ENCODE measurements around the gene KIF21A.
"Not testable (repeated sequence)": the region's sequence is repeated elsewhere in the genome, so short reads cannot be mapped to it uniquely, and the experiment has no call there.

KIF21A gene

GRCh38 chr12:39443081-39443928, at the start of gene KIF21A:
KIF21A (minus strand) TSS chr12:39443120; CDS start chr12:39442970, 150 bp downstream.
- peak; percentile 90 for DNase-seq

- DNase-seq = no peak
Observed at GRCh38 chr12:39490500-39491282, 47.8 kb upstream of the KIF21A start.

- DNase-seq = no peak
Observed at GRCh38 chr12:39483597-39483996, 40.7 kb upstream of the KIF21A start.

- DNase-seq = no peak
Observed at GRCh38 chr12:39483042-39483441, 40.1 kb upstream of the KIF21A start.

- no peak for DNase-seq
Observed at GRCh38 chr12:39476894-39477293, 34.0 kb upstream of the KIF21A start.

GRCh38 chr12:39476121-39476520, 33.2 kb upstream of the KIF21A start:
- no peak for DNase-seq

GRCh38 chr12:39475136-39475535, 32.2 kb upstream of the KIF21A start:
- DNase-seq = not testable (repeated sequence)

- no peak for DNase-seq
Observed at GRCh38 chr12:39467432-39467870, 24.5 kb upstream of the KIF21A start.

- no peak for DNase-seq
Observed at GRCh38 chr12:39464976-39465695, 22.2 kb upstream of the KIF21A start.

GRCh38 chr12:39461059-39461458, 18.1 kb upstream of the KIF21A start:
- no peak for DNase-seq

- no peak for DNase-seq
Observed at GRCh38 chr12:39459027-39459434, 16.1 kb upstream of the KIF21A start.

- no peak for DNase-seq
Observed at GRCh38 chr12:39451977-39452376, 9.1 kb upstream of the KIF21A start.

GRCh38 chr12:39448038-39448437, 5.1 kb upstream of the KIF21A start:
- DNase-seq = no peak

GRCh38 chr12:39443929-39444209, 949 bp upstream of the KIF21A start:
- DNase-seq = no peak

- no peak for DNase-seq
Observed at GRCh38 chr12:39442831-39443080, 164 bp downstream of the KIF21A start.

GRCh38 chr12:39441963-39442830, 723 bp downstream of the KIF21A start:
- DNase-seq = peak; percentile 23

- no peak for DNase-seq
Observed at GRCh38 chr12:39441189-39441962, 1.5 kb downstream of the KIF21A start.

- no peak for DNase-seq
Observed at GRCh38 chr12:39440781-39441180, 2.1 kb downstream of the KIF21A start.

GRCh38 chr12:39440101-39440500, 2.8 kb downstream of the KIF21A start:
- no peak for DNase-seq

- no peak for DNase-seq
Observed at GRCh38 chr12:39435531-39435930, 7.4 kb downstream of the KIF21A start.

- DNase-seq = no peak
Observed at GRCh38 chr12:39431797-39432196, 11.1 kb downstream of the KIF21A start.
